Measurements from ENCODE around the gene CHAT.

GRCh38 chr10:49651039-49651835 lies 37.4 kb downstream of the CHAT start:
- TF ChIP-seq EP300 (IDR thresholded peaks at IDR 0.05), result no peak
- TF ChIP-seq CTCF (IDR thresholded peaks at IDR 0.05), result no peak
- no peak for TF ChIP-seq POLR2A (IDR thresholded peaks at IDR 0.05)

All from tibial nerve (tissue), 4 donors.